IPS-18a (cell line): ENCODE data around the gene C17orf114.

Source experiments
- H3K27ac ChIP-seq: one replicate; pipeline ENCODE4 v1.5.1; 2013; ENCODE audit warnings: low read length
- H3K27me3 ChIP-seq: one replicate; pipeline ENCODE4 v1.6.1; 2013; ENCODE audit warnings: mild to moderate bottlenecking, low read length; ENCODE audit not compliant: control insufficient read depth, insufficient read depth
- H3K36me3 ChIP-seq: one replicate; pipeline ENCODE4 v1.6.1; 2013; ENCODE audit warnings: low read depth, low read length; ENCODE audit not compliant: control insufficient read depth
- H3K4me1 ChIP-seq: one replicate; pipeline ENCODE4 v1.6.1; 2013; ENCODE audit warnings: low read depth, low read length; ENCODE audit not compliant: control insufficient read depth
- H3K4me3 ChIP-seq: one replicate; pipeline ENCODE4 v1.5.1; 2013; ENCODE audit warnings: low read length
- H3K9ac ChIP-seq: one replicate; pipeline ENCODE4 v1.6.1; 2013; ENCODE audit warnings: mild to moderate bottlenecking, low read length, moderate library complexity
- H3K9me3 ChIP-seq: one replicate; pipeline ENCODE4 v1.6.1; 2013; ENCODE audit warnings: low read depth, low read length; ENCODE audit not compliant: control insufficient read depth

Gene C17orf114

DNA sequence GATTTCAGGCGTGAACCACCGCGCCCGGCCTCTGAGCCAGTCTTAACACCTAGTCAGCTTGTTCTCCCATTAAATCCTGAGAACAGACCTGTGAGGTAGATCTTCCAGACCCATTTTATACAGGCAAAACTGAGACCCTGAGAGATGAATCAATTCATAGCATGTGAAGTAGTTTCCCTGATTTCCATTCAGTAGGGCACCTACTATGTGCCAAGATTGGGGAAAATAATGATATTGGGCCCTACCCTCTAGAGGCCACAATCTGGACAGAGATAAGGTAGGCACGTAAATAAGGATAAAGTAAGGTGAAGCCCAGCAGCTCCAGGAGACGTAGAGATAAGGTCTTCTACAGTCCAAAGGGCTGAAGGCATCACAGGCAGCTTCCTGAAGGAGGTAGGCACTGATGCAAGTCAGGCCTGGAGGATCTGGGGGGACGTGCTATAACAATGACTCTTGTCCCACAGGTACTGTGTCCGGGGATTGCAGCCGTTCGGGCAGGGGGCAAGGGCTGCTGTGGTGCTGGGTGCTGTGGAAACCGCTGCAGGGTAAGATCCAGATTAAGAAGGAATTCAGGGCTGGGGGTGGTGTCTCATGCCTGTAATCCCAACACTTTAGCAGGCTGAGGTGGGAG lies 21.7 kb downstream of the C17orf114 start:
- Histone ChIP-seq H3K4me3 (no peak overlapping the region), H3K9ac (no peak overlapping the region), H3K27me3 (peaks cover 5% of the 10 kb centered on the region), H3K36me3 (no peaks in the 10 kb centered on the region), H3K9me3 (no peaks in the 10 kb centered on the region), H3K27ac (no peak overlapping the region), H3K4me1 (no peaks in the 10 kb centered on the region)

DNA sequence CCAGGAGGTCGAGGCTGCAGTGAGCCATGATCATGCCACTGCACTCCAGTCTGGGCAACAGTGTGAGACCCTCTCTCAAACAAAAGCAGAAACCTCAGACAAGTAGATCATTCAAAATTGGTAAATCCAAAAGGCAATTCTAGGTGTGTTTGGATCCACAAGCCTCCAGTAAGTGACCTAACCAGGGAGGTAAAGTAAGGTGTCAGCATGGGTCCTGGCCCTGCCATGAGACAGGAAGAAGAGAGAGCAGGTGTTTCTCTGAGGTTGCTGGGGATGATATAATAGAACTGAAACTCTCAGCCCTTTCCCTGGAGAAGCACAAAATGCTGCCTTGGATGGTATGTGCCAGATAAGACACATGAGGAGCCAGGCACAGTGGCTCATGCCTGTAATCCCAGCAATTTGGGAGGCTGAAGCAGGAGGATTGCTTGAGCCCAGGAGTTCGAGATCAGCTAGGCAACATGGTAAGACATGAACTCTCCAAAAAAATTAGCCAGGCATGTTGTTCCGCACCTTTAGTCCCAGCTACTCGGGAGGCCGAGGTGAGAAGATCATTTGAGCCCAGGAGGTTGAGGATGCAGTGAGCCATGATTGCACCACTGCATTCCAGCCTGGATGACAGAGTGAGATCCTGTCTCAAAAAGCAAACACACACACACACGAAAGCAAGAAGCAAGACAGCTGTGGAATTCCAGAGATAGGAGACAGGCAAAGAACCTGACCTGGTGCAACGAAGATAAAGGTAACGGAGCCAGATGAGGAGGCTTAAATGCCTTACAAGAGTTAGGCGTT lies 24.0 kb downstream of the C17orf114 start:
- H3K4me1 ChIP-seq: no peaks in the 10 kb centered on the region

DNA sequence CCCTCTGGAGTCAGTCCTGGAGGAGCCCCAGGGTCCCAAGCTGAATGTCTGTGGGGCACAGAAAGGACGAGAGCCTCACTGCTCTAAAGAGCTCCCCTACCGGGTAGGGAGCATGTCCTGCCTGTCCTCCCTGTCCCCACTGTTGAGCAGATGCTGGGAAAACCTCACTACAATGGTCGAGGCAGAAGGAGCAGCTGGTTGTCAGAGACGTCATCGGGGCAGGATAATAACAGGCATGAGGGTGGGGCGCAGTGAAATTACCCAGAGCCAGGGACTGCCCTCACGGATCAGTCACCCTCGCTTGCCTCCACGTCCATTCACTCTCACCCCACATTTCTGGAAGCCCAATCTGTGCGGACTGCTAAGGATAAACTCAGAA lies 29.9 kb downstream of the C17orf114 start:
- Histone ChIP-seq H3K4me3 (no peak overlapping the region), H3K27ac (no peak overlapping the region), H3K9ac (no peak overlapping the region), H3K27me3 (no peaks in the 10 kb centered on the region), H3K36me3 (no peaks in the 10 kb centered on the region), H3K9me3 (no peaks in the 10 kb centered on the region), H3K4me1 (no peaks in the 10 kb centered on the region)

More for the DNA sequence above, 24.0 kb downstream of the C17orf114 start:
- Histone ChIP-seq H3K36me3 (no peaks in the 10 kb centered on the region), H3K9me3 (no peaks in the 10 kb centered on the region), H3K4me3 (no peak overlapping the region), H3K9ac (no peak overlapping the region), H3K27ac (no peak overlapping the region), H3K27me3 (peaks cover 3% of the 10 kb centered on the region)

DNA sequence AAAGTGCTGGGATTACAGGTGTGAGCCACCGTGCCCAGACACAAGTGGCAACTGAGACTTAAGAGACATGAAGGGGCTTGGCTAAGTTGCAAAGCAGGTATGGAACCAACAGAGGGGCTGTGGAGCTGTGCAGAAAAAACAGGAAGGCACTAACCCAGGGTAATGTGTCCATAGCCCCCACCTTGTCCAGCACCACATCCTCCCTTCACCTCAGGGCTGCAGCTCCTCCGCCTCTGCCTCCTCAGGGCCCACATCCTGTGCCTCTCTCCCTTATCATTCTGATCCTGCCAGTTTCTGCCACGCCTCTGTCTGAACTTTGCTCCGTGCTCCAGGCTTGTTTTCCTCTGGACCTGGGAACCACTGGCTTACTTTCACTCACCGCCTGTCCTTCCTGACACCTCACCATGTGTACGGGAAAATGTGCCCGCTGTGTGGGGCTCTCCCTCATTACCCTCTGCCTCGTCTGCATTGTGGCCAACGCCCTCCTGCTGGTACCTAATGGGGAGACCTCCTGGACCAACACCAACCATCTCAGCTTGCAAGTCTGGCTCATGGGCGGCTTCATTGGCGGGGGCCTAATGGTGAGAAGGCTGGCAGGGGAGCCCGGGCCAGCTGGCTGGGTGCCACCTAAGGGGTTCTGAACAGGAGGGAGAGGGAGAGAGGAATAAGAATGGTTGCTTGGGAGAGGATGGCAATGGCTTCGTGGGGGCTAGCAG lies 30.5 kb downstream of the C17orf114 start, which contains the start of gene TM4SF5:
TSS of gene TM4SF5 (plus strand) at position 368 of the 716 bp plus-strand sequence. CDS start at position 405, 37 bp downstream.
- no peak within 1 kb of the TSS for H3K27ac ChIP-seq

DNA sequence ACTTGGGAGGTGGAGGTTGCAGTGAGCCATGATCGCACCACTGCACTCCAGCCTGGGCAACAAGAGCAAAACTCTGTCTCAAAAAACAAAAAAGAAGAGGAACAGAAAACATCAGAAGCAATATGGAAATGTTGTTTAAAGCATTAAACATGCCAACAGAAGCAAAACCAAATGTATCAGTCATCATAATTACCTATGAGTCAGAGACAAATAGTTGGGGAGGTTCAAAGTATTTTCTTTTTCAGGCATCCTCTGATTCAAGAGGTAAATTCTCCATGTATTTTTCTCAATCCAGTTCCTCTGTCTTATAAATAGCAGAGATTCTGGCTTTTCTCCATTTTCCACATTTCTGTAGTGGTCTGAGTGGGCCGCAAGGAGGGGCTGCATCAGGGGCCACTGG lies 32.5 kb downstream of the C17orf114 start:
- Histone ChIP-seq H3K4me1 (no peaks in the 10 kb centered on the region), H3K27me3 (no peaks in the 10 kb centered on the region), H3K36me3 (no peaks in the 10 kb centered on the region), H3K4me3 (no peak overlapping the region), H3K27ac (no peak overlapping the region), H3K9ac (no peak overlapping the region), H3K9me3 (no peaks in the 10 kb centered on the region)

More for the DNA sequence above, 30.5 kb downstream of the C17orf114 start, which contains the start of gene TM4SF5:
- no peaks in the 10 kb centered on the region for H3K27me3 ChIP-seq
- no peaks in the 10 kb centered on the region for H3K36me3 ChIP-seq
- H3K4me1 ChIP-seq: no peaks in the 10 kb centered on the region
- no peak within 1 kb of the TSS for H3K4me3 ChIP-seq
- H3K9ac ChIP-seq: no peak within 1 kb of the TSS
- no peaks in the 10 kb centered on the region for H3K9me3 ChIP-seq

DNA sequence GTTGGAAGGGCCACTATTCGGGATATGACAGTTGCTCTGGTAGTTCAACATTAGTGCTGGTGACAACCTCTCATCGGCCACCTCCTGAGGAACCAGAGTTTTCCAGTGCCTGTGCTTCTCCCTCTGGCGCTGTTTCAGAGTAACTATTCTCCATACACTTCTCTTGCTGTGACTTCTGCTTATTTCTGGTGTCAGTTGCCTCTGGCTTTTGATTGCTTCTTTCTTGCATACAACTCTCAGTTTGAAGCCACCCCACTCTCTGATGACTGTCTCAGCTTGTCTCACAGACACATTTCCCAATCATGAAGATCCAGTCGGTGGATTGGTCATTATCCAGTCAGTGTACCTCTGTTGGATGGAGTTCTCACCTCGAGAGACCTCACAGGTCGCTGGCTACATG lies 33.8 kb downstream of the C17orf114 start:
- H3K4me1 ChIP-seq: no peaks in the 10 kb centered on the region

DNA sequence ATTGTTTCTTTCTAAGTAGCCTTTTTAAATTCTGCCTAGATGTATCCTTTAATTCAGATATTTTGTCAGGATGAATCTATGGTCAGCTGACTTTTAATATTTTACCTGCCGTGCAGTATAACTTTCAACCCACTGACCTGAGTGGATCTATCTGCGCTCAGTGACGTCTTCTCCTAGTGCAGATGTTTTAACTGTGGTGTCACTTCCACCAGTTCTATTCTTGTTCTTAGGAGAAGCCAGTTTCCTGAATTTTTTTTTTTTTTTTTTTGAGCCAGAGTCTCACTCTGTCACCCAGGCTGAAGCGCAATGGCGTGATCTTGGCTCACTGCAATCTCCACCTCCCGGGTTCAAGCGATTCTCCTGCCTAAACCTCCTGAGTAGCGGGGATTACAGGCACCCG lies 35.4 kb downstream of the C17orf114 start:
- no peak overlapping the region for H3K27ac ChIP-seq
- no peak overlapping the region for H3K4me3 ChIP-seq
- no peaks in the 10 kb centered on the region for H3K36me3 ChIP-seq
- H3K4me1 ChIP-seq: no peaks in the 10 kb centered on the region
- no peaks in the 10 kb centered on the region for H3K9me3 ChIP-seq
- H3K27me3 ChIP-seq: no peaks in the 10 kb centered on the region
- no peak overlapping the region for H3K9ac ChIP-seq

More for the DNA sequence above, 33.8 kb downstream of the C17orf114 start:
- H3K9me3 ChIP-seq: no peaks in the 10 kb centered on the region
- H3K27ac ChIP-seq: no peak overlapping the region
- H3K27me3 ChIP-seq: no peaks in the 10 kb centered on the region
- H3K36me3 ChIP-seq: no peaks in the 10 kb centered on the region
- H3K9ac ChIP-seq: no peak overlapping the region
- no peak overlapping the region for H3K4me3 ChIP-seq

DNA sequence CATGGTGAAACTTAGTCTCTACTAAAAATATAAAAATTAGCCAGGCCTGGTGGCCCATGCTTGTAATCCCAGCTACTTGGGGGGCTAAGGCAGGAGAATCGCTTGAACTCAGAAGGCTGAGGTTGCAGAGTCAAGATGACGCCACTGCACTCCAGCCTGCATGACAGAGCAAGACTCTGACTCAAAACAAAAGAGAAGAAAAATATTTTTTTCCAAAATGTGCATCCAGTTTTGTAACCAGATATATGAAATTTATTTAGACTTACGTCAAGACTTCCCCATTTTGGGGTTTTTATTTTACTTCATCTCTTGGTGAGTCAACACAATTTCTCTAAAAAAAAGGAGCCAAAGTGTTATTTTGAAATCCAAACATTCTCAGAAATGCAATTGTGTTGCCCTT lies 35.9 kb downstream of the C17orf114 start:
- Histone ChIP-seq H3K9ac (no peak overlapping the region), H3K27me3 (no peaks in the 10 kb centered on the region), H3K4me1 (no peaks in the 10 kb centered on the region), H3K27ac (no peak overlapping the region), H3K36me3 (no peaks in the 10 kb centered on the region), H3K4me3 (no peak overlapping the region), H3K9me3 (no peaks in the 10 kb centered on the region)

DNA sequence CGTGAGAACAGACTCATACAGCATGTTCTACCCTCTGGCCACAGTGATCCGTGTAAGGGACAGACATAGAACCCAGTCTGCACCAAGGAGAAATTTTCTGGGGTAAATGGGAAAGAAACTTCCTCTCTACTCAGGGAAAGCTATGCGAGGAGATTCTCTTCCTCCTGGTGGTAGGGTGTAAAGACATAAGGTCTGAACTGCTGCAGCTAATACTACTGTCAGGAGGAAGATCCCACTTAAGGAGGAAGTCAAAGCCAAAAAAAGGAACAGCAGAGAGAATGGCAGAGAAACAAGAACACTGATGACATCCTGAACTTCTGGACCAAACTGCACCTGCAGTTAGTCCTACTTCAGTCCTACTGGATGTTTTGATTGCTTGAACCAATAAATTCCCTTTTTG lies 37.5 kb downstream of the C17orf114 start:
- Histone ChIP-seq H3K9ac (no peak overlapping the region), H3K4me3 (no peak overlapping the region), H3K27me3 (no peaks in the 10 kb centered on the region), H3K36me3 (no peaks in the 10 kb centered on the region), H3K9me3 (no peaks in the 10 kb centered on the region), H3K27ac (no peak overlapping the region), H3K4me1 (no peaks in the 10 kb centered on the region)

DNA sequence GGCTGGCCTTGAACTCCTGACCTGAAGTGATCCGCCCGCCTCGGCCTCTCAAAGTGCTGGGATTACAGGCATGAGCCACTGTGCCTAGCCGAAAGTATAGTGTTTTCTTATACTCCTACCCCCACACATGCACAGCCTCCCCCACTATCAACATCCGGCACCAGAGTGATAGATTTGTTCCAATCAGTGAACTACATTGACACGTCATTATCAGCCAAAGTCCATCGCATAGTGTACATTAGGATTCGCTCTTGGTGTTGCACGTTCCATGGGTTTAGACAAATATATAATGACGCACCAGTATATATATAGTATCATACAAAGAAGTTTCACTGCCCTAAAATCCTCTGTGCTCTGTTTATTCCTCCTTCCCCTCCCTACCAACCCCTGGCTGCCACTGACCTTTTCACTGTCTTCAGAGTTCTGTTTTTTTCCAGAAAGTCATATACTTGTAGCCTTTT lies 42.3 kb downstream of the C17orf114 start:
- Histone ChIP-seq H3K27ac (no peak overlapping the region), H3K4me1 (no peaks in the 10 kb centered on the region), H3K9me3 (no peaks in the 10 kb centered on the region), H3K27me3 (no peaks in the 10 kb centered on the region), H3K4me3 (no peak overlapping the region), H3K9ac (no peak overlapping the region), H3K36me3 (no peaks in the 10 kb centered on the region)

DNA sequence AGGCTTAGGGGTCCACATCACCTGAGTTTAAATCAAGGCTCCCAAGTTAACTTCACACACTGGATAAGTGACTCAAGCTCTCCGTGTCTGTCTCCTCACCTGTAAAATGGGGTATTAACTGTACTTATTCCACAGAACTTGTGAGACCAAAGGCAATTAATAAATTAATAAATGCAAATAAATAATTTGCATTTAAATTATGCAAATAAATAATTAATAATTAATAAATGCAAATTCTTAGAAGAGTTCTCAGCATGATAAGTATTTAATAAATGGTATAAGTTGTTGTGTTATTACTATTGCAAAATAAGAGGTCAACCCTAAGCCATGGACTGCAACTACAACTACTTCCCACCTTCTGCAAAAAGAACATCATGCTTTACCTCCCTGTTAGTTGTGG lies 48.7 kb downstream of the C17orf114 start:
- Histone ChIP-seq H3K4me3 (no peak overlapping the region), H3K27me3 (no peaks in the 10 kb centered on the region), H3K4me1 (no peaks in the 10 kb centered on the region), H3K27ac (no peak overlapping the region), H3K9me3 (no peaks in the 10 kb centered on the region), H3K9ac (no peak overlapping the region), H3K36me3 (no peaks in the 10 kb centered on the region)
